HG03060 (cell line): ENCODE data around the gene RALGPS1.

Experiments
- ATAC-seq: cut with Tn5 transposase; IDR thresholded peaks from one replicate; pipeline ENCODE4 v1.9.1; 2021; ENCODE audit warnings: low read depth, moderate number of reproducible peaks; ENCODE audit not compliant: unreplicated experiment

The RALGPS1 gene

DNA sequence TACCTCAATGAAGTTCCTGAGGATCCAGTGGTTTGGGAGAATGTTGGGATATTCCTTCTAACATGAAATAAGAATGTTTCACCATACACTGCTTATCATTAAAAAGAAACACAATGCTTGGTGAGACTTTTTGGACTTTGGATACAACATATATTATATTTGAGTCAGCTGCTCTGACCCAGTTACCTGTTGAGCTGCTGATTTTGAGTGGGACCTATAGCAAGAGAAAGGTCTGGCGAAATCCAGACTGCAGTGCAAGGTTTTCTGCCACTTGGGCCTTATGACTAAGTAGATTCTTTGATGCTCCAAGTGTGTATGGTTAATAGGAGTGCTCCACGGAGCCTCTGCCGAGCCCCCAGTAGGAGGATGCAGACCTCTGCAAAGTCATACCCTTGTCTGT lies 10.0 kb upstream of the RALGPS1 start:
- ATAC-seq: no peak

- no peak for ATAC-seq
These were observed 8.5 kb upstream of the RALGPS1 start for GRCh38 chr9:126906091-126906490.

- no peak for ATAC-seq
These were observed 7.5 kb upstream of the RALGPS1 start for GRCh38 chr9:126907058-126907457.

GRCh38 chr9:126915281-126915816 lies 767 bp downstream of the RALGPS1 start:
- no peak for ATAC-seq

DNA sequence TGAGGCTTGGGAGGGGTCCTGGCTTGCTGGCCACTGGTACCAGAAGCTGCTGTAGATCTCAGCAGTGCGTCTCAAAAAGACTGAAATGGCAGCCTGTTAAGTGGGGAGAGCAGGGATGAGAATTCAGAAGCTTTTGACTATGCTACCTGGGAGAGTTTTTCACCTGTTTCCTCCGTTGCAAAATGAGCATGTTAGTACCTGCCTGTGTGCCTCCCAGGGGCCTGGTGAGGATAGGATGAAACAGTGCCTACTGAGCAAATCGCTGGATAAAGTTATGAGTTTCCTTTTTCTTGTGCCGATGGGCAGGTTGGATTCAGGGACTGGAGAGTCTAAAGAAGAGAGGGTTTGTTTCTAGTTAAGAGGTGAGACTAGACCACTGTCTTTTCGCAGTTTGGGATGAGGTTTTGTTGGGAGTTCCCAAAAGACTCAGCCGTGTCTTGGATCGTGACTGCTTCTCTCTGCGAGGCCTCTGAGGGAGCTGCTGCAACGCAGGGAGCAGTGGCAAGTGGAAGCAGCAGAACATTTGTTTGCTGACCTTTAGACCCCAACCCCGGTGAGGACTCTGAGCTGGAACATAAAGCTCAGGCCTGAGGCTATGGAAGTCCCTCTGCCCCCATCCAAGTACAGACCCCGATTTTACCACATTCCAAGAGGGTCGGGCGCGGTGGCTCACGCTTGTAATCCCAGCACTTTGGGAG lies 1.4 kb downstream of the RALGPS1 start:
- no peak for ATAC-seq

DNA sequence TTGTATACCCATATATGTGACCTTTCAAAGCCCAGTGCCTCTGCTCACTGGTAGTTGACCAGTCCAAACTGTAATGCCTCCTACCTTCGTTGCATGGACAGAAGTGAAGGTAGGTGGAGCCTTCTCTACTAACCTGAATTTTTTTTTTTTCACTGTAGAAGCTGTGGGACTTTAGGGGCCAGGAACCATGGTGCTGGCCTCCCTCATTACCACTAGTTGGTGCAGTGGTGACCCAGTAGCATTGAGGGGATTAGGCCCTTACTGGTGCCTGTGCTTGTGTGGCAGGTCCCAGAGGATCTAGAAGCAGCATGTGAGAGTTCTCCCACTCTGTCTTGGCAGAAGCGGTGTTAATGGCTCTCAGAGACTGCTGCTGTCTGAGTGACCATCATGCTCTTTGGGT lies 2.3 kb downstream of the RALGPS1 start:
- no peak for ATAC-seq

GRCh38 chr9:126919193-126919592 lies 4.6 kb downstream of the RALGPS1 start:
- ATAC-seq: no peak

DNA sequence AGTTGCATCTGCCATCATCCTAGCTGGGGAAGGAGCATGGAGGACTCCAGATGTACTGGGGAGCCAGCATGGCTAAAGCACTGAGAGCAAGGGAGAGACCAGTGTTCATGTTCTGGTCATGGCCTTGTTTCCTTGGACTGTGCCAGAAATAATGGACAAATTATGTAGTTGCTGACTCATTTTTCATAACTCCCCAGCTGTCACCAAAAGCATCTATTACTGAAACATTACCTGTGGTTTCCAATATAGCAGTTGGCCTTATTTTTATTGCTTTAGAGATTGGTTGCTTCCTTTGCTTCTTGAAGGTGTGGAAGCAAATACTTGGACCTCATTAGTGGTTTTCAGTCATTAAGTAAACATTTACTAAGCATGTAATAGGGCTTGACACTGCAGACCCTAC lies 11.3 kb downstream of the RALGPS1 start:
- ATAC-seq: no peak

- ATAC-seq: no peak
These were observed 11.8 kb downstream of the RALGPS1 start for GRCh38 chr9:126926364-126926763.

DNA sequence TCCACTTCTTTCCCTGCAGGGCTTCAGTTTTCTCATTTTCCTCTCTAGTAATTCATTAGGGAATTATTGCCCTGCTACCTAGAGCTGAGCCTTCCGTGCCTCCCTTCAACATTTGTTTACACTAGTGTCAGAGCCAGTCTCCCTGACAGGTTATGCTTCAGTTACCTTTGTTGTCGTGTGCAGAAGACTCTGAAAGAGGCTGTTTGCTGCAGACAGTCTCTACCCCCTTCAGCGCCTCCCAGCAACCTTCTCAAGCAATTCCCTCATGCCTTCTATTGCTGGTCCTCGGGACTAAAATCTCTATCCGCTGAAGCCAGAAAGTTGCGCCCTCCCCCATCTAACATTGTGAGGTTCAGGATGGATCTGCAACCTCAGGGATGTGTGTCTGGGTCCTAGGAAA lies 12.8 kb downstream of the RALGPS1 start:
- no peak for ATAC-seq

- ATAC-seq: no peak
These were observed 18.3 kb downstream of the RALGPS1 start for GRCh38 chr9:126932871-126933321.

- ATAC-seq: no peak
These were observed 18.9 kb downstream of the RALGPS1 start for GRCh38 chr9:126933334-126933980.

DNA sequence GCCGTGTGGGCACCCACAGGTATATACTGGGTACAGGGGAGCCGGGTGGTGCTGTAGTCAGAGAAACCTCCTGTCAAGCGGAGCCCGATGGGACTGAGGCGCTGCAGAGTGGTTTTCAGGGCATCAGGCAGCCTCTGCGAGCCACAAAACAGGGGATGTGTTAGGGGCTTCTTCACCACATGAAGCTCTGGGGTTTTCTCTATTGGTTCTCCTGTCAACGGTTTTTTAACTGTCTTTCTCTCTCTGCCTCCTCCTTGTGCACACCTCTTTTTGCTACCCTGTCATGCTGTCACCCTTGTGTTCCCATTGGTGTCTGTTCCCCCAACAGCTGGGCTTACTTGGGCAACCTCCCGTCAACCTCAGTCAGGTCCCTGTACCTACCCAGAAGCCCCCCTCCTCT lies 19.9 kb downstream of the RALGPS1 start:
- ATAC-seq: no peak

DNA sequence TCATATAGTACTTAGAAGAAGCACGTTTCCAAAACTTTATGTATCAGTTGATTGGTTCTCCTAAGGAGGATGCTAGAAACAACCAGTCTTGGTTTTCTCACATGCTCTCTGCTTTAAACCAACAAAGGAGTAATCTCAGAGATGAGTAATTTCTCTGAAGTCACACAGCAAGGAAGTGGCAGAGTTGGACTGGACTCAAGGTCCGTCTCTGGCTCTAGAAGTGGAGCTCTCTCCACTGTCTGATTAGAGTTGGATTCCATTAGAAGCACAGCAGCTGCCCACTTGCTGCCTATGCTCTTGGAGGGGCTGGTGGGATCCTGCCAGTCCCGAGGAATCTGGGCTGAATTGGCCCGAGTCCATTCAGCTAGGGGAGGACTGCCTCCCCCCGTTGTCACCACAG lies 21.0 kb downstream of the RALGPS1 start:
- no peak for ATAC-seq

DNA sequence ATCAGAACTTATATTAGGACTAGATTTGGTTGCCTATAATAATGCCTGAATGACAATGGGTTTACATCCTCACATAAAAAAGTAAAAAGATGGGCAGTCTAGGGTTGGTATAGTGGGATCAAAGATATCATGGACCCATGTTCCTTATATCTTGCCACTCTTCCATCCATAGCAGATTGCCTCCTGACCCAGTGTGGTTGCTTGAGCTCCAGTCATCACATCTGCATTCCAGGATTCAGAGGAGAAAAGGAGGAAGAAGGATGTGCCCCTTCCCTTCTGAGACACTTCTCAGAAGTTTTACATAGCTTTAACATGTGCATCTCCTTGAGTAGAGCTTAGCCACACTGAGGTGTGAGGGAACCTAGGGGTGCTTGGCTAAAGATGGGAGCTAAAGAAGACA lies 22.9 kb downstream of the RALGPS1 start:
- ATAC-seq: no peak

GRCh38 chr9:126938327-126938726 lies 23.7 kb downstream of the RALGPS1 start:
- ATAC-seq: no peak

- ATAC-seq: no peak
These were observed 25.2 kb downstream of the RALGPS1 start for GRCh38 chr9:126939821-126940221.

GRCh38 chr9:126942399-126942798 lies 27.8 kb downstream of the RALGPS1 start:
- no peak for ATAC-seq

DNA sequence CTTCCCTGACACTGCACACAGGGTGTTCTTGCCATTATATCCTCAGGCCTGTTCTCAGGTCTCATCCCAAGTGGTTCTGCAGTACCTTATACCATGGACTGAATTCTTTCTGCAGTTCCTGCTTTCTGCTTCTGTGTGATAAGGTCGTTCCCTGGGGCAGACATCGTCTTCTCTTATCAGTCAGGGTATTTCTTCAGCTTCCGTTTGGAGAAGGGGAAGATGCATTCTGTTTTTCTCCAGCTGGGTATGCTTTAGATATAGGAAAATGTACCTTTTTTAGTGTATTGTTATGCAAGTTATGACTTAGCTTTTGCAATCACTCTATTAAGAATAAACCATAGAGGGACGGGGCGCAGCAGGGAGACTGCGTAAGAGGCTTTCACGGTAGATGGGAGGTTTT lies 31.1 kb downstream of the RALGPS1 start:
- no peak for ATAC-seq

DNA sequence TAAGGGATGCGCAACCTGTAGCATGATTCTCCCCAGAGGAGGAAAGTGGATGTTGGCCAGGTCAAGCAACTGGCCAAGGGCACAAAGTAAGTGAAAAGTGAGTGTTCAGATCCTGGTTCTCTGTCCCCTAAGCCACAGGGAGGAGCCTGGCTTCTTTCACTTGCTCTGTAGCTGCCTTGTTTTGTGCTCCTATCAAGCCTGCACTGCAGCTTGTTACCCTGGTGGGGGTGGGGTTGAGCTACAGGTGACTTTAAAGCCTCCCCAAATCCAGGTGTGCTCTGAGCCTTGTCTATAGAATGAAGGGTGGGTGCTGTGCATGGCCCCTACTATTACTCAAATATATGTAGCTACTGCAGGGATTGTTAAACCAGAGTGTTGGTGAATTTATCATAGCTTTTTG lies 32.9 kb downstream of the RALGPS1 start:
- no peak for ATAC-seq

DNA sequence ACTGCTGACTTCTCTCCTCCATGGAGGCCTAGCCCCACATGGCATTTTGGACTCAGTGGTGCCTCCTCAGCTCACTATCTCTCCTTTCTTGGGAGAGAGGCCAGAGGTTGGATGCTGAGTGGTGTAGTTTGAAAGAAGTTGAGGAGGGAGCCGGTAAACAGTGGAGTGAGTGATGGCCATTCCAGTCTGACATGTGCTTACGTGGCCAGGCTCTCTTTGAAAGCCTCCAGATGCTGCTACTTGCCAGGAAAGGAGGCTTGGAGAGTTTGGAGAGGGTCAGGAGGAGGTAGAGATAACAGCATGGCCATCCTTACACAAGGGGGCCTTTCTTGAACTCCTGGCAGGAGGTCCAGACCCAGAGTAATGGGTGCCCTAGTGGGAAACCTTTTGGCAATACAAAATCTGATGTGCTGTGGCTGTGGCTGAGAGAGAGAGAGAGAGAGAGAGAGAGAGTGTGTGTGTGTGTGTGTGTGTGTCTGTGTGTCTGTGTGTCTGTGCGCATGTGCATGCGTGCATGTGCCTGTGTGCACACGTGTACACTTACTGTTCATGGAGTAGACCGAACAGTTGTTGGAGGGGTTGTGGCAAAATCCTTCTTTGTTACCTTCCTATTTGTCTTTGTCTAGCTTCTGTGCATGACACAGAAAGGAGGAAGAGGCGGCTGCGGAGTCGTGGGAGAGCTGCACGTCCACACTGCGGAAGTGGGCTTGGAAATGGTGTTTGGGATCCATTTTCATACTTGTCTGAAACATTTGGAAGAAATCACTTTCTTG lies 37.8 kb downstream of the RALGPS1 start:
- ATAC-seq: no peak
